H1 (cell line): ENCODE measurements around the gene MTX3. TPM values are rescaled to one million over a fixed set of nuclear protein-coding genes. Genes with fewer than 3 reads are reported as not detected.

Experiments used
- CHD1 ChIP-seq: IDR thresholded peaks from 2 replicates; pipeline ENCODE4 v1.6.1; 2012; ENCODE audit warnings: low read depth, low read length, improper control_type of control experiment
- CHD7 ChIP-seq: fragments of 300-600 bp; sonication (generic); IDR thresholded peaks from 2 replicates; pipeline ENCODE4 v1.7.1; 2012; ENCODE audit warnings: low read length, moderate library complexity, mild to moderate bottlenecking, inconsistent platforms; ENCODE audit not compliant: insufficient replicate concordance
- polyA plus RNA-seq, 7 experiments: library from polyadenylated mRNA; depleted of rRNA in 3 of 7; stranded (reverse) in 5 of 7; unstranded in 2 of 7; fragments of >200 nt in 5 of 7; fragments of 200-250 nt in 2 of 7; gene quantifications; 1 replicate in 5 of 7; 2 replicates in 1 of 7; 4 replicates in 1 of 7; pipeline versions ENCODE4 v1.2.1 to v1.2.3, GENCODE V29; 2011 to 2013; ENCODE audit warnings: missing spikeins in 2 of 7, mixed read lengths in 2 of 7
- total RNA-seq: library from RNA; stranded (reverse); fragmentation: NEBNext Ultra II Directional; extraction: Animal tissue kit (Norgen Biotek cat#: 25700); gene quantifications from 2 replicates; pipeline ENCODE4 v1.2.1, GENCODE V29; 2021
- TF ChIP-seq, protein P1 (sequence below), 3 experiments: IDR thresholded peaks; 1 replicate in 2 of 3; 2 replicates in 1 of 3; pipeline versions ENCODE4 v1.5.1 to v1.6.1; 2011; ENCODE audit warnings: low read length in 3 of 3, mild to moderate bottlenecking in 3 of 3, inconsistent platforms in 2 of 3, low read depth in 1 of 3, moderate library complexity in 1 of 3; ENCODE audit not compliant: insufficient read depth in 1 of 3; ENCODE audit errors: control extremely low read depth in 1 of 3
- TF ChIP-seq, protein P2 (sequence below): IDR thresholded peaks from 2 replicates; pipeline ENCODE4 v1.6.1; 2012; ENCODE audit warnings: low read length, inconsistent platforms

The MTX3 gene
- total and polyA plus RNA-seq, 2 of the 8 experiments (the other 6 are each of a cell fraction or from before 2014, with no cell fraction given), result 9.4 to 28.8 TPM

- no peak for TF ChIP-seq CHD1
- TF ChIP-seq, protein P1, sequence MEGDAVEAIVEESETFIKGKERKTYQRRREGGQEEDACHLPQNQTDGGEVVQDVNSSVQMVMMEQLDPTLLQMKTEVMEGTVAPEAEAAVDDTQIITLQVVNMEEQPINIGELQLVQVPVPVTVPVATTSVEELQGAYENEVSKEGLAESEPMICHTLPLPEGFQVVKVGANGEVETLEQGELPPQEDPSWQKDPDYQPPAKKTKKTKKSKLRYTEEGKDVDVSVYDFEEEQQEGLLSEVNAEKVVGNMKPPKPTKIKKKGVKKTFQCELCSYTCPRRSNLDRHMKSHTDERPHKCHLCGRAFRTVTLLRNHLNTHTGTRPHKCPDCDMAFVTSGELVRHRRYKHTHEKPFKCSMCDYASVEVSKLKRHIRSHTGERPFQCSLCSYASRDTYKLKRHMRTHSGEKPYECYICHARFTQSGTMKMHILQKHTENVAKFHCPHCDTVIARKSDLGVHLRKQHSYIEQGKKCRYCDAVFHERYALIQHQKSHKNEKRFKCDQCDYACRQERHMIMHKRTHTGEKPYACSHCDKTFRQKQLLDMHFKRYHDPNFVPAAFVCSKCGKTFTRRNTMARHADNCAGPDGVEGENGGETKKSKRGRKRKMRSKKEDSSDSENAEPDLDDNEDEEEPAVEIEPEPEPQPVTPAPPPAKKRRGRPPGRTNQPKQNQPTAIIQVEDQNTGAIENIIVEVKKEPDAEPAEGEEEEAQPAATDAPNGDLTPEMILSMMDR (IDR thresholded peaks at IDR 0.05; ENCODE audit: control extremely low read depth in 1 of 3, insufficient read depth in 1 of 3, low read depth in 1 of 3, low read length in 3 of 3), result no peak
- TF ChIP-seq, protein P2, sequence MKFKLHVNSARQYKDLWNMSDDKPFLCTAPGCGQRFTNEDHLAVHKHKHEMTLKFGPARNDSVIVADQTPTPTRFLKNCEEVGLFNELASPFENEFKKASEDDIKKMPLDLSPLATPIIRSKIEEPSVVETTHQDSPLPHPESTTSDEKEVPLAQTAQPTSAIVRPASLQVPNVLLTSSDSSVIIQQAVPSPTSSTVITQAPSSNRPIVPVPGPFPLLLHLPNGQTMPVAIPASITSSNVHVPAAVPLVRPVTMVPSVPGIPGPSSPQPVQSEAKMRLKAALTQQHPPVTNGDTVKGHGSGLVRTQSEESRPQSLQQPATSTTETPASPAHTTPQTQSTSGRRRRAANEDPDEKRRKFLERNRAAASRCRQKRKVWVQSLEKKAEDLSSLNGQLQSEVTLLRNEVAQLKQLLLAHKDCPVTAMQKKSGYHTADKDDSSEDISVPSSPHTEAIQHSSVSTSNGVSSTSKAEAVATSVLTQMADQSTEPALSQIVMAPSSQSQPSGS, result no peak
- TF ChIP-seq CHD7, result no peak
Observed at GRCh38 chr5:79973996-79974395, 17.1 kb downstream of the MTX3 start (continued).
